MM.1S (cell line): ENCODE measurements around the gene ADGRD1.

ENCODE experiments used
- DNase-seq: peaks from one replicate; pipeline ENCODE4 v3.0.0-alpha.2; 2015
- H2AFZ ChIP-seq: fragments of 300-600 bp; sonication (generic); 2 replicates; pipeline ENCODE4 v1.6.0; 2016; ENCODE audit warnings: antibody characterized with exemption, low read length
- H3F3A ChIP-seq: fragments of 300-600 bp; sonication (generic); 2 replicates; pipeline ENCODE4 v1.6.1; 2016; ENCODE audit warnings: mild to moderate bottlenecking, antibody characterized with exemption, low read length, moderate library complexity, mixed read lengths; ENCODE audit not compliant: insufficient read depth
- H3K27ac ChIP-seq: fragments of 300-600 bp; sonication (generic); 2 replicates; pipeline ENCODE4 v1.5.1; 2016; ENCODE audit warnings: mild to moderate bottlenecking, low read length
- H3K27me3 ChIP-seq: fragments of 300-600 bp; sonication (generic); replicated peaks from 2 replicates; pipeline ENCODE4 v1.6.0; 2016; ENCODE audit warnings: low read length; ENCODE audit not compliant: insufficient read depth
- H3K36me3 ChIP-seq: fragments of 300-600 bp; sonication (generic); replicated peaks from 2 replicates; pipeline ENCODE4 v1.6.1; 2016; ENCODE audit warnings: mild to moderate bottlenecking, low read length, mixed read lengths; ENCODE audit not compliant: insufficient read depth
- H3K4me1 ChIP-seq: fragments of 300-600 bp; sonication (generic); 2 replicates; pipeline ENCODE4 v1.6.1; 2016; ENCODE audit warnings: low read length, mixed read lengths
- H3K4me2 ChIP-seq: fragments of 300-600 bp; sonication (generic); 2 replicates; pipeline ENCODE4 v1.6.0; 2016; ENCODE audit warnings: low read depth, low read length
- H3K4me3 ChIP-seq: fragments of 300-600 bp; sonication (generic); 2 replicates; pipeline ENCODE4 v1.5.1; 2016; ENCODE audit warnings: low read length, mixed read lengths
- H3K79me2 ChIP-seq: fragments of 300-600 bp; sonication (generic); 2 replicates; pipeline ENCODE4 v1.6.1; 2016; ENCODE audit warnings: mixed run types, low read length, mixed read lengths
- H3K9ac ChIP-seq: fragments of 300-600 bp; sonication (generic); 2 replicates; pipeline ENCODE4 v1.6.1; 2016; ENCODE audit warnings: low read length, mixed read lengths
- H3K9me2 ChIP-seq: fragments of 300-600 bp; sonication (generic); replicated peaks from 2 replicates; pipeline ENCODE4 v1.6.1; 2016; ENCODE audit warnings: mild to moderate bottlenecking, low read length, mixed read lengths; ENCODE audit not compliant: insufficient read depth
- H3K9me3 ChIP-seq: fragments of 300-600 bp; sonication (generic); replicated peaks from 2 replicates; pipeline ENCODE4 v1.6.1; 2016; ENCODE audit warnings: mild to moderate bottlenecking, low read length, mixed read lengths; ENCODE audit not compliant: insufficient read depth
- H4K20me1 ChIP-seq: fragments of 300-600 bp; sonication (generic); 2 replicates; pipeline ENCODE4 v1.6.1; 2016; ENCODE audit warnings: mild to moderate bottlenecking, low read length, moderate library complexity, mixed read lengths; ENCODE audit not compliant: insufficient read depth
- CTCF ChIP-seq: fragments of 300-600 bp; sonication (generic); IDR thresholded peaks from 2 replicates; pipeline ENCODE4 v1.5.1; 2016; ENCODE audit warnings: antibody characterized with exemption, low read length, mixed read lengths
- EZH2 ChIP-seq: fragments of 300-600 bp; sonication (generic); optimal IDR thresholded peaks from 2 replicates; pipeline ENCODE3; 2017; ENCODE audit warnings: low read depth, mild to moderate bottlenecking, antibody characterized with exemption, low read length, mixed read lengths
- EZH2phosphoT487 ChIP-seq: fragments of 300-600 bp; sonication (generic); IDR thresholded peaks from 2 replicates; pipeline ENCODE4 v1.6.1; 2018; ENCODE audit warnings: antibody characterized with exemption, low read length

The ADGRD1 gene

GRCh38 chr12:130971925-130972585 is 18.3 kb downstream of the ADGRD1 start:
- Histone ChIP-seq H3K9me3 (no peaks in the 10 kb centered on the region), H3F3A (no peaks in the 10 kb centered on the region), H3K4me1 (no peaks in the 10 kb centered on the region), H3K4me2 (no peak overlapping the region), H4K20me1 (no peaks in the 10 kb centered on the region), H3K4me3 (no peak overlapping the region), H3K79me2 (no peaks in the 10 kb centered on the region), H3K9me2 (no peaks in the 10 kb centered on the region), H2AFZ (no peak overlapping the region), H3K36me3 (no peaks in the 10 kb centered on the region), H3K9ac (no peak overlapping the region), H3K27ac (no peak overlapping the region), H3K27me3 (peaks cover 51% of the 10 kb centered on the region)
- no peak for TF ChIP-seq CTCF
- TF ChIP-seq EZH2, result no peak
- no peak for TF ChIP-seq EZH2phosphoT487
- no peak for DNase-seq

GRCh38 chr12:130972586-130972950 is 18.9 kb downstream of the ADGRD1 start:
- H3K27ac ChIP-seq, result no peak overlapping the region
- no peaks in the 10 kb centered on the region for H3K4me1 ChIP-seq
- H3K27me3 ChIP-seq, result peaks cover 51% of the 10 kb centered on the region
- H3K4me2 ChIP-seq, result no peak overlapping the region
- no peak overlapping the region for H3K9ac ChIP-seq
- DNase-seq, result no peak
- TF ChIP-seq EZH2, result no peak
- no peak for TF ChIP-seq EZH2phosphoT487
- TF ChIP-seq CTCF, result no peak
- no peaks in the 10 kb centered on the region for H3K79me2 ChIP-seq
- no peaks in the 10 kb centered on the region for H3K9me2 ChIP-seq
- H3K9me3 ChIP-seq, result no peaks in the 10 kb centered on the region
- H3F3A ChIP-seq, result no peaks in the 10 kb centered on the region
- H3K36me3 ChIP-seq, result no peaks in the 10 kb centered on the region
- no peaks in the 10 kb centered on the region for H4K20me1 ChIP-seq
- no peak overlapping the region for H2AFZ ChIP-seq
- H3K4me3 ChIP-seq, result no peak overlapping the region

- H3K27me3 ChIP-seq, result peaks cover 52% of the 10 kb centered on the region
- H4K20me1 ChIP-seq, result no peaks in the 10 kb centered on the region
- TF ChIP-seq EZH2 (no peak), EZH2phosphoT487 (no peak), CTCF (no peak)
- H3K4me3 ChIP-seq, result no peak overlapping the region
- H3K4me2 ChIP-seq, result no peak overlapping the region
- H3K27ac ChIP-seq, result no peak overlapping the region
- H3K9me2 ChIP-seq, result no peaks in the 10 kb centered on the region
- no peak overlapping the region for H2AFZ ChIP-seq
- H3K9me3 ChIP-seq, result no peaks in the 10 kb centered on the region
- no peak for DNase-seq
- H3K4me1 ChIP-seq, result no peaks in the 10 kb centered on the region
- no peaks in the 10 kb centered on the region for H3K36me3 ChIP-seq
- H3K79me2 ChIP-seq, result no peaks in the 10 kb centered on the region
- no peak overlapping the region for H3K9ac ChIP-seq
- no peaks in the 10 kb centered on the region for H3F3A ChIP-seq
Observed at GRCh38 chr12:130973109-130973508, 19.4 kb downstream of the ADGRD1 start.
